Measurements from ENCODE around the gene CBX6. TPM values are rescaled to one million over a fixed set of nuclear protein-coding genes. Genes with fewer than 3 reads are reported as not detected.

The CBX6 gene
- total and polyA plus RNA-seq, 10 of the 15 experiments (the other 5 are each of a cell fraction or from before 2014, with no cell fraction given) = 3.6 to 142 (median 37.4) TPM

DNA sequence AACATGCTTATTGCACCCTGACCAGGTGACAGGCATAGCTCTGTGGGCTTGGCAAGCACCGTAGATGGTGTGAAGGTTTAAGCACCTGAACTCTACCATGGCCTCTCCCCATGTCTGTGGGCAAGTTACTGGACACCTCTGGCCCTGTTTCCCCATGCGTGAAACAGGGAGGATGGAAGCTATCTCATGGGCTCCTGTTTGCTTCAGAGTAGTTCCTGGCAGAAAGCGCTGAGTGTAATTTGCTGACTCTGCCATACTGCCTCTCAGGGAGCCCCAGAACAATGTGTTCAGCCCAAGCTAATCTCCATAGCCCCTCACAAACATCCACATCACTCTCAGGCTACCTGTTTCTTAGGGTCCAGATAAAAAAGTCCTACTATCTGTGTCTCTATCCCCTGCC, 2.4 kb downstream of the CBX6 start (continued):
- TF ChIP-seq NKRF (conservative IDR thresholded peaks at IDR 0.05) = no peak
- TF ChIP-seq CHD4 (IDR thresholded peaks at IDR 0.05) = no peak
- no peak for TF ChIP-seq ATF2 (IDR thresholded peaks at IDR 0.05; ENCODE audit: low read length)
- TF ChIP-seq TAF1 (IDR thresholded peaks at IDR 0.05; ENCODE audit: borderline replicate concordance, low read depth, low read length) = no peak
- TF ChIP-seq GATAD2B (conservative IDR thresholded peaks at IDR 0.05; ENCODE audit: low read depth) = no peak
- TF ChIP-seq MEF2B (IDR thresholded peaks at IDR 0.05; ENCODE audit: partially characterized antibody, poor library complexity, severe bottlenecking) = no peak
- TF ChIP-seq, protein P1, sequence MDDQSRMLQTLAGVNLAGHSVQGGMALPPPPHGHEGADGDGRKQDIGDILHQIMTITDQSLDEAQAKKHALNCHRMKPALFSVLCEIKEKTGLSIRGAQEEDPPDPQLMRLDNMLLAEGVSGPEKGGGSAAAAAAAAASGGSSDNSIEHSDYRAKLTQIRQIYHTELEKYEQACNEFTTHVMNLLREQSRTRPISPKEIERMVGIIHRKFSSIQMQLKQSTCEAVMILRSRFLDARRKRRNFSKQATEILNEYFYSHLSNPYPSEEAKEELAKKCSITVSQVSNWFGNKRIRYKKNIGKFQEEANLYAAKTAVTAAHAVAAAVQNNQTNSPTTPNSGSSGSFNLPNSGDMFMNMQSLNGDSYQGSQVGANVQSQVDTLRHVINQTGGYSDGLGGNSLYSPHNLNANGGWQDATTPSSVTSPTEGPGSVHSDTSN (IDR thresholded peaks at IDR 0.05; ENCODE audit: insufficient replicate concordance, low read depth, low read length) = no peak
- TF ChIP-seq RELA (IDR thresholded peaks at IDR 0.05; ENCODE audit: borderline replicate concordance, partially characterized antibody) = no peak
